SH-SY5Y (cell line): ENCODE results near the gene PLAAT4.

Experiments
- GATA2 ChIP-seq: IDR thresholded peaks from 2 replicates; pipeline ENCODE4 v1.6.1; 2011; ENCODE audit warnings: mild to moderate bottlenecking, low read depth, low read length
- GATA3 ChIP-seq: IDR thresholded peaks from 2 replicates; pipeline ENCODE4 v1.6.1; 2011; ENCODE audit warnings: low read depth, mild to moderate bottlenecking, low read length, moderate library complexity

The PLAAT4 gene, protein sequence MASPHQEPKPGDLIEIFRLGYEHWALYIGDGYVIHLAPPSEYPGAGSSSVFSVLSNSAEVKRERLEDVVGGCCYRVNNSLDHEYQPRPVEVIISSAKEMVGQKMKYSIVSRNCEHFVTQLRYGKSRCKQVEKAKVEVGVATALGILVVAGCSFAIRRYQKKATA

DNA sequence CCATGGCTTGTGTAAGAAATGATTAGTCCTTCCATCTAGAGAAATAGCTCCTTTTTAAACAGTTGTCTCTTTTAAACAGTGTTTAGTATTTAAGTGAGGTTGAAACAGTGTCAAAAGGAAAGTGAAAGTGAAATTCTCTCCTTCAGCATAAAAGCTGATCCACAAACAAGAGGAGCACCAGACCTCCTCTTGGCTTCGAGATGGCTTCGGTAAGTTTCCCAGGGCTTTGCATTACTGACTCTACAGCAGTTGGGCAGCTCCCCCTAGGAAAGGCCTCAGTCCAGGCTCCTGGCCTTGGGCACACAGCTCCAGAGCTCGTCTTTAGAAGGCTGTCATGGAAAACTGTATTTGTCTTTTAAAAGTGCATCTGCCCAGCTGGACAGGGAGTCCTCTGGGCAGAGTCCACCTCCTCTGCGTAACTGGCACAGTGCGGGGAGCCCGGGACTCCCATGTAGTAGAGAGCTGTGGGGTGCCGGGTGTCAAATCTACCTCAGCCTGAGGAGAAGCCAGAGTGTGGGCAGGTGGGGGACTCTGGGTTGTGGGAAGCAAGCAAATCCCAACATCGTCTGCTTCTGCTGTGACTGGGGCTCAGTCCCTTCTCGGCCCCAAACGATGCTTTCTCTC lies at the start of gene PLAAT4:
PLAAT4 (plus strand) TSS at position 140 of the 624 bp plus-strand sequence; CDS start at position 201, 61 bp downstream.
- no peak for TF ChIP-seq GATA2
- no peak for TF ChIP-seq GATA3

DNA sequence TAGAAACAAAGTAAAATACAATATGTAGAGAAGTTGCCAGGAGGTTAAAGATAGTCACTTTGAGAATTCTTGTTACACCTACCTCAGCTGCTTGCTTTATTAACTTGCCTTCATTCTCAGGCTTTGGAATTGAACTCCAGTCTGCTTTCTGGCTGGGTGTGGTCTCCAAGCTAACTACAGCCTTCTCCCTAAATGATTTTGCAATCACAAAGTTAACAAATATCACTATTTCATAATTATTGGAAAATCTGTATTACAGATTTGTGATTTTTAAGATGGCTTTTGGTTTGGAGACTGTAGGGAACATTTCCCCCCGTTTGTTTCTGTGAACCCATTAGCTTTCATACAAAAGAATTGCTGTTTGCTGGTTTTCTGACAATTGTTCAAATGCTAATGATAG lies 47.8 kb upstream of the PLAAT4 start:
- TF ChIP-seq GATA3 (no peak), GATA2 (no peak)

DNA sequence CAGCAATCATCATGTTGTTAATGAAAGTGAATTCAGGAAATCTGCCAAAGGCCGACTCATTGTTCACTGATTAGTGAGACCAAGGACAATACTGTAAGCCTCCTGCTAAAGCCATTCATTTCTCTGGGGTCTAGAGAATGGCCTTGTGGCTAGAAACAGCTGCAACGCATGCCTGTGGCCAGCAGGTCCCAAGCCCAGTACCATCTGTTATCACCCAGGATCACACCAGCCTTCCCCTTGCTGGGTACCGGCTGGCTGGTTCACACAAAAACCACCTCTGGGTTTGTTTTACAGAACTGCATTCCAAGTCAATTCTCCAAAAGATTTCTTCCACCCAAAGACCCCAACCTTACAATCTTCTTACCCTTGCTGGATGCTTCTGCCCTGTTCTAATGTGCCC lies 46.7 kb upstream of the PLAAT4 start:
- no peak for TF ChIP-seq GATA3
- no peak for TF ChIP-seq GATA2

DNA sequence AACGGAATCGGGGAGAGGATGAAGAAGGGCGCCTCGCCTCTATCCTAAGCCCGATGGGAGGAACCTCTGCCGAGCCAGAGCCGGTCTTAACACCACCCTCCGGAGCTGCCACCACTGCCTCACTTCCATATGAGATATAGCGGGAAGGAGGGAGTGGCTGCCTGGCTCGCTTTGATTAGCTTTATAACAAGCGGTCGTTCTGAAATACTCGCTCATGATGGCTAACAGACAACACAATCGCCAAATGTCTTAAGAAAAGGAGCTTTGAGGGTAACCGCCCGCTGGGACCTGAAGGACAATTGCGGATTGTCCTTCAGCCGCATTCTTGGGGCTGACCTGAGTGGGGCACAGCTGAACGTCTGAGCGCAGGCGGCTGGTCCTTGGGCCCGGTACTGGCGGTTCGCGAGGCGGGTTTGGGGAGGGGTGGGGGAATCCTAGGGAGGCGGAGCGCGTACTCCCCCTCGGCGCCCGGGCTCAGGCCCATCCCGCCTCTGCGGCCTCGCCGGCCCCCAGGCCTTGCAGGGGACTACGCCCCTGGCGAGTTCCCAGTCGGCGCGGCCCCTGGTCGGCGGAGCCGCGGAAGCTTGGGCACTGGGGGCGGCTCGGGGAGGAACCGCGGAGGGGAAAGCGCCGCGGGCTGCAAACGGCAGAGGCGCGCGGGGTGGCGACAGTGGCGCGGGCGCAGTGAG lies 45.9 kb upstream of the PLAAT4 start, which contains the start of gene PLAAT5:
PLAAT5 (minus strand) TSS at position 617 of the 689 bp plus-strand sequence; CDS start at position 484, 133 bp downstream.
- TF ChIP-seq GATA3 (no peak), GATA2 (no peak)

DNA sequence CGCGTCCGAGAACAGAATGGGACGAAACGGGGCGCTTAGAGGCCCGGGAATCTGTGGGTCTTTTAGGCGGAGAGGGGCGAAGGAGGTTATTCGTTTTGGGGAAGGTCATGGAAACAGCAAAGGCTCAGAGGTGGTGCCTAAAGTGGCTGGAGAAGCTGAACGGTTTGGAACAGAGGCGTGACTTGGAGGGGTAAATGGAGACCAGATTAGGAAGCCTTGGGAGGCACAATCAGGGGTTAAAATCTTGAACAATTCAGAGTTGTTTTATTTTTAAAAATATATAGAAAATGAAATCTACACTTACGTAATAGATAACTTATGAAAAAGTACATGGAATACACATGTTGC lies 45.4 kb upstream of the PLAAT4 start:
- TF ChIP-seq GATA3 (no peak), GATA2 (no peak)

DNA sequence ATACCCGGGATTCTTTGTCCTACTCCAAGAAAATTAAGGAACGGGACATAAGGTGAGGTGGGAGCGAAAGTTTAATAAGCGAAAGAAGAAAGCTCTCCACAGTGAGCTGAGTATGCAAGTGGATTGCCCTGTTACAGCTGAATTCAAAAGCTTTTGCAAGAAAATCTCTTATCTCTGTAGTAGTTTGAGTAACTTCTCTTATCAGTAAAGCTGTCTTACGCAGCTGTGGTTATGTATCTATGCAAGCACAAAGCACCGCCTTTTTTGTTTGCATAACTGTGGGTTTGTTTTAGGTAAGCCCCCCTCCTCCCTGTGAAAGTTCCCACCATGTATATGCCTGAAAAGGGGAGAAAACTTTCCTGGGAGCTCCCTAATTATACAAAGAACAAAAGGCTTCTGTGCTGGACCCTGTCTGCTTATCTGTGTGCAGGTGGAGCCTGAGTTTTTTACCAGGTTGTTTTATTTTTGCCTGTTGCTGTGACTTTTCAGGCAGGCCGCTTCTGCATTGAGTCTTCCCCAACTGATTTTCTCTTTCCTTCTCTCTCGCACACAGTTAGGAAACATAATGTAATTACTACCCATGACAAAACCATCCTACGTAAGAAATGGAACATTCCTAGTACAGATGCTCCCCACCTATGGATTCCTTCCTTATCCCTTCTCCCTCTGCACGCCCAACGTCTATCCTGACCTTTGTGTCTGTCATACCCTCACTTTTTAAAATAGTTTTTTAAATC lies 44.8 kb upstream of the PLAAT4 start:
- TF ChIP-seq GATA3: no peak
- TF ChIP-seq GATA2: no peak

DNA sequence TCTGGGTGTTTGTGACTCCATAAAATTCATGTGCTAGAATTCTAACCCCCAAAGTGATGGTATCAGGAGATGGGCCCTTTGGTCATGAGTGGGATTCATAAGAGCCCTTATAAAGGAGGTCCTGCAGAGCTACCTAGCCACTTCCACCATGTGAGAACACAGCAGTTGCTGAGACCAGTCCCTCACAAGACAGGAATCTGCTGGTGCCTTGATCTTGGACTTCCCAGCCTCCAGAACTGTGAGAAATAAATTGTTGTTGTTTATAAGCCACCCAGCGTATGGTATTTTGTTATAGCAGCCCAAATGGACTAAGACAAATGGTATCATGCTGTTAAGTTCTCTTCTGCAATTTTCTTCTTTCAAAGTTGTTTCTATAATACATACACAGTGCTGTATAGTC lies 44.2 kb upstream of the PLAAT4 start:
- TF ChIP-seq GATA2: no peak
- no peak for TF ChIP-seq GATA3

DNA sequence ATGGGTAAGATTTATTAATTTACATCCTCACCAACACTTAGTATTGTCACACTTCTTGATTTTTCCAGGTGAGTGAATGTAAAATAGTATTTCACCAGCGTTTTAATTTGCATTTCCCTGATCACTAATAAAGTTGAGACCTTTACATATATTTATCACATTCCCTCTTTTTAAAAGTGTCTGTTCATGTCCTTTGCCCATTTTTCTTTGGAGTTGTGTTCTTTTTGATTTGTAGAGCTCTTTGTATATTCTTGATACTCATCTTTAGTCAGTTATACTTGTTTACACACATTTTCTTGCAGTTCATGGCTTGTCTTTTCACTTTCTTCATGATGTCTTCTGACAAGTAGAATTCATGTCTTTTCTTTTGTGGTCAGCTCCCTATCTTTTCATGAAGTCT lies 43.5 kb upstream of the PLAAT4 start:
- no peak for TF ChIP-seq GATA2
- no peak for TF ChIP-seq GATA3

DNA sequence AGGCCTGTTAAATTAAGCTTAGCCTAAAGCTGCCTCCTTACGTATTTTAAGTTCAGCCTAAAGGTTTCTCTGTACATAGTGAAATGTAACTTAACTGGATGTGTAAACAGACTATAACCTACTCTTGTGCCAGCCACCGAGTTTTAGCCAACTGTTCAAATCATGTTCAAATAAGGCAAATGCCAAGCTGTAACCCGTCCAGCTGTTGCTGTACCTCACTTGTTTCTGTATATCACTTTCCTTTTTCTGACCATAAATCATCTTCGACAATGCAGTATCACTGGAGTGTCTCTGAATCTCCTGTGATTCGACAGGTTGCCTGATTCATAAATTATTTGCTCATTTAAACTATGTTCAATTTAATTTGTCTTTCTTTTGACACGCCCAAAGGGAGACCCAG lies 41.6 kb upstream of the PLAAT4 start:
- TF ChIP-seq GATA3: no peak
- TF ChIP-seq GATA2: no peak

DNA sequence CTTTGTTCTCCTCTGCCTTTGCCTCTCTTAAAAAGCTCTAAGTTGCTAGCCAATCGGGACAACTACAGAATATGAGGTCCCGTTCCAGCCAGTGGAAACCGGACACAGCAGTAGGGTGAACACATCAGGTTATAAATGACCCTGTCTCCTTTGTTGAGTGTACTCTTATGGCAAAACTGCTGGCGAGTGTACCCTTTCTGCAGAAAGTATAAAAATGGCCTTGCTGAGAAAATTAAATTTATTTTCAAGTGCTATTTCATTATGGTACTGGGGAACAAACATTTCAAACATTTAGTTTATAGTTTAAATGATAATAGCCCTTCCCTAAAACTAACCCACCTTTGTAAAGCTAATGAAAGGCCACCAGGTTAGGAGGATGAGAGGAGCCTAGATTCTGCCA lies 36.7 kb upstream of the PLAAT4 start:
- TF ChIP-seq GATA2 (no peak), GATA3 (no peak)

DNA sequence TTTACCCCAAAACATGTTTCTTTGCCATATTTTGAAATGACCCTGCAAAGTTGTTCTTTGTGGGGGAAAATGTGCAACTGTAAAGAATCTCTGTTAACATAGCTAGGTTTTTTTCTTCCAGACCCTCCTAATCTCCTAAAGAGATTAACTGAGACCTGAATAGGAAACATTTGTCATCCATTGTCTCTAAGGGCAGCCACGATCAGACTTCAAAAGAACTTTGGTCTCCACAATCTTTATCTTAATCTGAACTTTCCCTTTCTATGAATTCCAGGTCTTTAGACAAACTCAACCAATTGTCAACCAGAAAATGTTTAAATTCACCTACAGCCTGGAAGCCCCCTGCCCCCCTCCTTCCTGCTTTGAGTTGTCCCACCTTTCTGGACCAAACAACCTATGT lies 35.4 kb upstream of the PLAAT4 start:
- TF ChIP-seq GATA3: no peak
- TF ChIP-seq GATA2: no peak

DNA sequence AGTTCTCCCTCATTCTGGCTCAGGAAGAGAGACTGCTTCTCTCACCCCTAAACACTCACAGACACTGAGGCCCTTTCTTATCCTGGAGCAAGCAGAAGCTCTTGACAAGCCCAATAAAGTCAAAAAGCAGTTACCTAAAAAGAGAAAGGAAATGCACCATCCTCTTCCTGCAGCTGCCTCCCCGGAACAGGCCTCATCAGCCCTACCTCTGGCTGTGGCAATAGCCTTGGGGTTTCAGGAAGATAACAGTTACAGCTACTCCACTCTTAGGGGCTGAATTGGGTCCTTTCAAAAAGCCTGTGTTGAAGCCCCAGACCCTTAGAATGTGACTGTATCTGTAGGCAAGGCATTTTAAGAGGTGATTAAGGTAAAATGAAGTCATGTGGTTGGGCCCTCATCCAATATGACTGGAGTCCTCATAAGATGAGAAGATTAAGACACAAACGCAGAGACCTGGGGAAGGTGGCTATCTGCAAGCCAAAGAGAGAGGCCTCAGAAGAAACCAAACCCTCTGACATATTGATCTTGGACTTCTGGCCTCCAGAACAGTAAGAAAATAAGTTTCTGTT lies 34.3 kb upstream of the PLAAT4 start:
- TF ChIP-seq GATA3: no peak
- no peak for TF ChIP-seq GATA2

DNA sequence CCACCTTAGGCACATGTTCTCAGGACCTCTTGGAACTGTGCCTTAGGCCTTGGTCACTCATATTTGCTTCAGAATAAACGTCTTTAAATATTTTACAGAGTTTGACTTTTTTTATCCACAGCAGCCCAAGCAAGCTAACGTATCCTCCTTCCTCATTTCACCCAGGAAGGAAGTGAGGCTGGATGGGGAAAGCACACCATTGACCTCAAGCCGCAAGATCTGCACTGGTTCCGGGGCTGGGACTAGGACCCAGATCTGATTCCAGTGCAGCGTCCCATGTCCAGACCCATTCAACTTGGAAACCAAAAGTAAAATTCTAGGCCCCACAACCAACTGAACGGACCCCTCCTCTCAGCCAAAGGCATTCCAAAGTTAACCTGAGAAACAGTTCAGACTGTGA lies 33.1 kb upstream of the PLAAT4 start:
- TF ChIP-seq GATA2 (no peak), GATA3 (no peak)

DNA sequence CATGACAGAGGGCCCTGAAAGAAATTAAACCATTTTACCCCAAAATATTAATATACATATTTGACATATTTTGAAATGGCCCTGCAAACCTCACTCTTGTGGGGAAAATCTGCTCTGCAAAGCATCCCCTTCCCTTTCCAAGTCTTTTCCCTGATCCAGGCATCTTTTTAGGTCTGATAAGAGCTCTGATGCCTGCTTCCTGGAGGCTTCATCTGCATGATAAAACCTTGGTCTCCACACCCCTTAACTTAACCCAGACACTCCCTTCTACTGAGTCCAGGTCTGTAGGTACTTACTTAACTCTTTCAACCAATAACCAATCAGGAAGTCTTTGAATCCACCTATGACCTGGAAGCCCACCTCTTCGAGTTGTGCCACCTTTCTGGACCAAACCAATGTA lies 32.6 kb upstream of the PLAAT4 start:
- TF ChIP-seq GATA3 (no peak), GATA2 (no peak)

DNA sequence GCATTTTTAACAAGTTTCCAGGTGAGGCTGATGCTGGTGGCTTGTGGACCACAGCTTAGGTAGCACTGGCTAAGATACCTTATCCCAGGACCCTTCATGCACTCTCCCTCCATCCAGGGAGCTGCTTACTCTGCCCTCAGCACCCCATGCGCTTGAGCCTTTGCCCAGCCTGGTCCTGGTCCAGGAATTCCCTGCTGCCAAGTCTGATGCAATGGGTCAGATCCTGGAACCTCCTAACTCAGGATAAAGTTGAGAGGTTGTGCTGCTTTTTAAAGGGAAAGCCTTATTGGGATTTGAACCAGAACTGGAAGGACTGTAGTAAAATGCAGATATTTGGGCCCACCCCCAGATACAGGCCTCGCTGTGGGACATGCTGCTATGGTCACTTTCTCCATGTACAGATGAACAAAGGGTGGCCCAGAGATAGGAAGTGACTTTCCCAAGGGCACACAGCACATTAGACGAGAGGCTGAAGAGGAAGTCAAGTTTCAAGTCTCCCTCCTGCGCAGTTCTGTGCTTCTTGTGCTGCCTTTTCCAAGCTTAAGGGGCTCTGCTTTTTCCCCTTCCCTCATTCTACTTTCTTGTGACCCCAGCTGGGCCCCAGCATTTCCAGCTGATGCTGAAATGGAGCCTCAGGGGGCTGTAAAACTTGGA lies 31.5 kb upstream of the PLAAT4 start:
- TF ChIP-seq GATA3 (no peak), GATA2 (no peak)
